Central memory CD4-positive, alpha-beta T cell (primary cell): ENCODE results near the gene TMEM17.
"Not testable (repeated sequence)": the region's sequence is repeated elsewhere in the genome, so short reads cannot be mapped to it uniquely, and the experiment has no call there.

Source experiments
- DNase-seq: peaks from one replicate; pipeline ENCODE4 v3.0.0; 2022
- total RNA-seq, 3 experiments: gene quantifications; one replicate each; lab custom pipeline; 2026; lab: John Stamatoyannopoulos, UW

The TMEM17 gene
- 0 to 0.18 (median 0) reads per million in 3 experiments for total RNA-seq

- DNase-seq = no peak
Observed at GRCh38 chr2:62505750-62506420, at the start of gene TMEM17. Gene TMEM17 (minus strand): TSS chr2:62506195. CDS start chr2:62506129, 66 bp downstream.

- DNase-seq = no peak
Observed at GRCh38 chr2:62554440-62554839, 48.4 kb upstream of the TMEM17 start.

GRCh38 chr2:62550461-62550860 is 44.5 kb upstream of the TMEM17 start:
- DNase-seq = no peak

DNA sequence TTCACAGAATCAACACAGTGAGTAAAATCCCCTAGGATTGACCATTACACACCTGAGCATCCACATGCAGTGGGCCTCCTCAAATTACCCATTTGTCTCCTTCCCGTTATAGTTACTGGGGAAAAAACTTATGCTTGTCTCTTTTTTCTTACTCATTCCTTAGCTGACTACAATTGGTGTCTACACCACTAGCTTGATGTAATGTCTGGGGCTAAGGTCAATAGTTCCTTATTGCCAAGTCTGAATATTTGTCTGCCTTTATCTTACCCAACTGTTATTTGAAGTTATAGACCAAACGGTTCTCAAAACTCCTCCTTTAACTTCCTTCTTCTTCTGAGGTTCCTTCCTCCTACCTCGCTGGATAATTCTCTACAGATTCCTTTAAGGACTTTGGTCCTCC is 41.9 kb upstream of the TMEM17 start:
- no peak for DNase-seq

- no peak for DNase-seq
Observed at GRCh38 chr2:62545261-62545660, 39.3 kb upstream of the TMEM17 start.

GRCh38 chr2:62540408-62541168 is 34.6 kb upstream of the TMEM17 start:
- DNase-seq = no peak

GRCh38 chr2:62539606-62540407 is 33.8 kb upstream of the TMEM17 start:
- no peak for DNase-seq

GRCh38 chr2:62538756-62539155 is 32.8 kb upstream of the TMEM17 start:
- no peak for DNase-seq

DNA sequence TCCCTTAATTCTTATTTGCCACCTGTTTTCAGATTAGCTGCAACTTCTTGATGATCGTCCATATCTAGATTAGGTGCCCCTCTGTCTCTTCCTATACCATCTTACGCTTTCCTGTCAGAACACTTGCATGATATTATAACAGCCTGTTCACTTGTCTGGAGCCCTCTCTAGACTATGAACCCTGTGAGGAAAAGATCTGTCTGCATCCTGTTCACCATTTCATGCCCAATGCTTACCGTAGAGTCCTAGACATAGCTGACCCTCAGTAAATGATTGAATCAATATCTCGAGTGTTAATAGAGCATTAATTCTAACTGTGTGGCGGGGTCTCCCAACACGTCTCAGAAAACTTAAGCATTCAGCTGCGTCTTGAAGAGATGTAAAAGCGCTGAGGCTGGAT is 31.8 kb upstream of the TMEM17 start:
- DNase-seq = no peak

DNA sequence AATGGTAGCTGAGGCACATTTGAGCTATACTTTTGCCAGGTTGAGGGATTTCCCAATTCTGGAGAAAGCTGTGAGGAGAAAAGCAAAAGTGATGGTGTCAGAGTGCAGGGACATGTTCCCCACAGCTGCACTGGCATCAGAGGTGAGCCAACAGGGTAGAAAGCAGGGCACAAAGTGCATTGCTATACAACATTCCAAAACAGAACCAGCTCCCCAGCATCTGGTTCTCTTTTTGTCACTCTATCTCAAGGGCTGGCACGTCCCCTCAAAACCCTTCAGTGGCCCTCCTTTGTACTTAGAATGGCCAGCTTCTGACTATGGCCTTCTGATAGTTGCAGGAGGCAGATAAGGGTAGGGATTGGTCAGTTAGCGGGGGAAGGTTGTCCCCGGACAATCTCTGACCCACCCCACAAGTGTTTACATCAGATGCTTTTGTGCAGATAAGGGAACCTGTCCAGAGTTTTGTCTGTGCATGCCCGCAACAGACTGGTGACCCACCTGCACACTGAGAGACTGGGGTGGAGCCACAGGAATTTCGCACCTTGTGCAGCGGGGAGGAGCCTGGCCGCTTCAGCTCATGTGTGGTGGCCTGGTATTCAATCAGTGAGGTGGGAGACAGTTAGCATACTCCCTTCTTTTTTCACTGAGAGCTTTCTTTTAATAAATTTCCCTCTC is 31.0 kb upstream of the TMEM17 start:
- no peak for DNase-seq

DNA sequence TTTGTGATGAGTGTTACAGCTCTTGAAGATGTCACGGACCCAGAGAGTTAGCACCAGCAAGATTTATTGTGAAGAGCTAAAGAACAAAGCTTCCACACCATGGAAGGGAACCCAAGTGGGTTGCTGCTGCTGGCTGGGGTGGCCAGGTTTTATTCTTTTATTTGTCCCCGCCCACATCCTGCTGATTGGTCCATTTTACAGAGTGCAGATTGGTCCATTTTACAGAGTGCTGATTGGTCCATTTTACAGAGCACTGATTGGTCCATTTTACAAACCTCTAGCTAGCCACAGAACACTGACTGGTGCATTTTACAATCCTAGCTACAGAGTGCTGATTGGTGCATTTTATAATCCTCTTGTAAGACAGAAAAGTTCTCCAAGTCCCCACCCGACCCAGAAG is 29.5 kb upstream of the TMEM17 start:
- DNase-seq = not testable (repeated sequence)

DNA sequence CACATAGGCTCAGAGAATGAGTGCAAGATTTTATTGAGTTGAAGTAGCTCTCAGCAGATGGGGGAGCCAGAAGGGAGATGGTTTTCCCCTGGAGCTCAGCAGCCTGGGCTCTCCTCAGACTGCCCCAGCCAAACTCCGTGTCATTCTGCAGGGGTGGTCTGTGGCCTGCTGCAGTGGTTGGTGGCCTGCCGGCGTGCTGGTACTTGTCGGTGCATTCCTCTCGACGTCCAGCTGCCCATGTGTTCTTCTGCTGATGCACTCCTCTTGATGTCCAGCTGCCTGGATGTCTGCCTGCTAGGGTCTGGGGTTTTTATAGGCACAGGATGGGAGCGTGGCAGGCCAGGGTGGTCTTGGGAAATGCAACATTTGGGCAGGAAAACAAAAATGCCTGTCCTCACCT is 25.6 kb upstream of the TMEM17 start:
- DNase-seq = no peak

GRCh38 chr2:62529758-62530157 is 23.8 kb upstream of the TMEM17 start:
- no peak for DNase-seq

- DNase-seq = no peak
Observed at GRCh38 chr2:62527478-62528210, 21.6 kb upstream of the TMEM17 start.

GRCh38 chr2:62526531-62527381 is 20.8 kb upstream of the TMEM17 start:
- no peak for DNase-seq

DNA sequence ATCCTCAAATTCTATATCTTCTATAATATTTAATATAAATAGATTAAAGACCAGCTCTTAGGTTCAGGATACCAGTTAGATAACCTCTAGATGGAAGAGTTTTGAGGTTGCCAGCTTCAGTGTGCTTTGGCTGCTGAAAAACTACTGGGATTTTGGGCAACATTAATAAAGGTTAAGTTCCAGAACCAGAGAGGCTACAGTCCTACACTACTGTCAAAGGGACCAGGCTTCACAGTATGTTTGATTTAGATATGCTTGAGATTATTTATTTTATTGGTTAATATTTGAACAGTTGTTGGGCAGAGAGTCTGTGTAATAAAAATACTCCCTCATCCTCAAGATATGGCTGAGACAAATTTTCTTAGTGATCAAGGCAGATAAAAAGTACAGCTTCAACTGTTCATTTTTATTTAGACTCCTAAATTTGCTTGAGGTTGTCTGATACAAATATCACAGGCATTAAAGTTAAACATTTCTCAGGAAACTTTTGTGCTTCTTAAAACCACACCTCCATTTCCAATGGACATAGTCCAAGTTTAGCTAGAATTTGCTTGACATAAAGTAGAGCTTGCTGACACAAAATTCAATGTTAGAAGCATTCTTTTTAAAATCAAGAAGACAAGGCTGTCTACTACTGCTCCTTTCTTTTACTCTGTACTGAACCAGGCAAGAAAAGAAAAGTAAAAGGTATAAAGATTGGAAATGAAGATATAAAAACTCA is 19.7 kb upstream of the TMEM17 start:
- no peak for DNase-seq

DNA sequence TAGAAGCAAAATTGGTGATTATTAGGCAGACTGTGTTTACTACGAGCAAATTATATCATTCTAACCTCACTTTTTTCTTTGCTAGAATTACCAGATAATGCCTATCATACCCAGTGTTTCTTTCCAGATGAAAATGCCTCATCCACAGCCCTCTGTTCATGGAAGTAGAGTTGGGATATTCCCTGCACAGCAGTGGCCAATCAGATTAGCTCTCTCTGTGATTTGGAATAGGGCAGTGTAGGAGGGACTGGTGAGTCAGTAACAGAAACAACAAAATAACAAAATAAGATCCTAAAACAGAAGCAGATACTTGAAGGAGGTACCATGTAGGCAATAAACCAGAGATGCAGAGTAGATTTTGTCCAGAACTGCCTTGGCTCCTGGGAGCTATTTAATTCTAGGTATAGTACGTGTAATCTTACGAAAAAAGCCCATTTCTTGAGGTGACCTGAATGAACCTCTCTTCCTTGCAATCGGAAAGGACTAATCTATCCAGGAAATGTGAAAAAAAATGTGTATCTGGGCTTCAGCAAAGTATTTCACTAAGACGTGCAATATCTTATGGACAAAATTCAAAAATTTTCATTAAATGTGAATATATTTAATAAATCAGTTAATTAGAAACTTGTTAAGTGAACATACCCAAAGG is 18.4 kb upstream of the TMEM17 start:
- no peak for DNase-seq

- not testable (repeated sequence) for DNase-seq
Observed at GRCh38 chr2:62521061-62521460, 15.1 kb upstream of the TMEM17 start.

DNA sequence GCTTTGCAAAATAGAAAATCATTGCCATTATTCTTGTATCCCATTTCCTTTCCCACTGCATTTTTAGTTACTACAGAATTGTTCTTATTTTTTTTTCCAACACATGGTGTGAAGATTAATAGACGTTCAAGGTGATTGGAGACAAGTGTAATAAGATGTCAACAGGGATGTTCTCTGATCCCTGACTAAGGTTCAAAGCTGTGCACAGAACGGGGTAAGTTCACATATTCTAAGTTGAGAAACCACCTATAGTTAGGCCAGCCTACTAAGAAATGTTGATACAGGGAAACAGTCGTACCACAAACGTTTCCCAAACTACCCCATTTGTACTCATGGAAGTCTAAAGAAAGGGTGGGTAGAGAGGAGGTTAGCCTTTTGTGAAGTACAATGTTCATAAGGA is 6.4 kb upstream of the TMEM17 start:
- no peak for DNase-seq

GRCh38 chr2:62511636-62512035 is 5.6 kb upstream of the TMEM17 start:
- DNase-seq = no peak
